Parathyroid adenoma (tissue), 2 donors: ENCODE results near the gene CHTF8.

Source experiments
- H2AFZ ChIP-seq: fragments of 300-600 bp; sonication (generic); one replicate; pipeline ENCODE4 v1.7.0; 2017; ENCODE audit warnings: antibody characterized with exemption, mild to moderate bottlenecking
- H3K27ac ChIP-seq: fragments of 300-600 bp; sonication (generic); one replicate; pipeline ENCODE4 v1.7.0; 2017
- H3K27me3 ChIP-seq: fragments of 300-600 bp; sonication (generic); one replicate; pipeline ENCODE4 v1.7.0; 2017; ENCODE audit warnings: low read length; ENCODE audit not compliant: control insufficient read depth, insufficient read depth
- H3K36me3 ChIP-seq: fragments of 300-600 bp; sonication (generic); one replicate; pipeline ENCODE4 v1.7.0; 2017; ENCODE audit warnings: low read length; ENCODE audit not compliant: control insufficient read depth, insufficient read depth
- H3K4me1 ChIP-seq: fragments of 300-600 bp; sonication (generic); one replicate; pipeline ENCODE4 v1.7.0; 2017; ENCODE audit warnings: control low read depth
- H3K4me2 ChIP-seq: fragments of 300-600 bp; sonication (generic); one replicate; pipeline ENCODE4 v1.7.0; 2017; ENCODE audit warnings: low read length
- H3K4me3 ChIP-seq: fragments of 300-600 bp; sonication (generic); one replicate; pipeline ENCODE4 v1.7.0; 2017; ENCODE audit warnings: low read depth, low read length
- H3K79me2 ChIP-seq: fragments of 300-600 bp; sonication (generic); one replicate; pipeline ENCODE4 v1.7.0; 2017; ENCODE audit warnings: control low read depth
- H3K9ac ChIP-seq: fragments of 300-600 bp; sonication (generic); one replicate; pipeline ENCODE4 v1.7.0; 2017; ENCODE audit warnings: mild to moderate bottlenecking
- H3K9me3 ChIP-seq: fragments of 300-600 bp; sonication (generic); one replicate; pipeline ENCODE4 v1.7.0; 2017; ENCODE audit warnings: low read length; ENCODE audit not compliant: control insufficient read depth
- CTCF ChIP-seq: fragments of 300-600 bp; sonication (generic); IDR thresholded peaks from one replicate; pipeline ENCODE4 v1.7.0; 2017; ENCODE audit warnings: antibody characterized with exemption, mild to moderate bottlenecking
- donor health status: primary hyperparathyroidism.

Gene CHTF8

DNA sequence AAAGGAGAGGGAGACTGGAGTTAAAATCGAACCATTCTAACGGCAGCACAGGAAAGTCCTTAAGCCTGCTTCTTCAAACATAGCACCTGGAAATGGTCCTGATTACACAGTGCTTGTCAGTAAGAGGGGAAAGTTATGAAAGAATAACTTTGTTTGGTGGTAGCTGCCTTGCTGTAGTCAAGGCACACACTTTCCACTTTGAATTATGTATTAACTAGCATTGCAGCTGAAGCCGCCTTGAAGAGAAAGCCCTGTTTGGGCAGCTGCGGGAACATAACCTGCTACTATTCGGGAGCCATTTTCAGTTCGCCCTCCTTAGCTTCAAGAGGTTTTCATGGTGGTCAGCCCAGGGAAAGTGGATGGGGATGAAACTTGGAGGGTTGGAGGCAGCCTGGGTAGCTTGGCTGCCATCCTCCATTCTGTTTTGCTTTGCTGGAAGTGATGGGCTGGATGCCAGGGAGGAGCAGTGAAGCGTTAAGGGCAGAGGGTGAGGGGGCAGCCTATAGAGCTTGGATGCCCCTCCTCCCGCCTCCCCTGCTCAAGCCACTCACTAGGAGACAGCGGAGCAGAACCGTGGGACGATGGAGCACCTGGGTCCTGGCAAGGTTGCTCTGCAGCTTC is 32.2 kb downstream of the CHTF8 start:
- no peaks in the 10 kb centered on the region for H3K27me3 ChIP-seq
- H3K4me2 ChIP-seq: peak overlapping the region; percentile 55
- peak overlapping the region; percentile 31 for H3K4me3 ChIP-seq
- TF ChIP-seq CTCF: no peak
- H3K4me1 ChIP-seq: peaks cover 3% of the 10 kb centered on the region
- H3K79me2 ChIP-seq: no peaks in the 10 kb centered on the region
- no peaks in the 10 kb centered on the region for H3K9me3 ChIP-seq
- H3K27ac ChIP-seq: no peak overlapping the region
- H3K36me3 ChIP-seq: no peaks in the 10 kb centered on the region
- H2AFZ ChIP-seq: peak overlapping the region; percentile 44
- H3K9ac ChIP-seq: no peak overlapping the region

- no peaks in the 10 kb centered on the region for H3K36me3 ChIP-seq
- peaks cover 4% of the 10 kb centered on the region for H3K4me1 ChIP-seq
- no peak overlapping the region for H3K27ac ChIP-seq
- H3K9ac ChIP-seq: no peak overlapping the region
- TF ChIP-seq CTCF: no peak
- no peaks in the 10 kb centered on the region for H3K9me3 ChIP-seq
- no peak overlapping the region for H2AFZ ChIP-seq
- no peak overlapping the region for H3K4me3 ChIP-seq
- H3K79me2 ChIP-seq: no peaks in the 10 kb centered on the region
- no peak overlapping the region for H3K4me2 ChIP-seq
- no peaks in the 10 kb centered on the region for H3K27me3 ChIP-seq
Observed at GRCh38 chr16:69095193-69095592, 37.2 kb downstream of the CHTF8 start.

- Histone ChIP-seq H2AFZ (no peak overlapping the region), H3K9ac (no peak overlapping the region), H3K79me2 (no peaks in the 10 kb centered on the region), H3K4me3 (no peak overlapping the region), H3K4me1 (peaks cover 7% of the 10 kb centered on the region), H3K36me3 (no peaks in the 10 kb centered on the region), H3K27ac (no peak overlapping the region), H3K9me3 (no peaks in the 10 kb centered on the region), H3K4me2 (no peak overlapping the region), H3K27me3 (no peaks in the 10 kb centered on the region)
- TF ChIP-seq CTCF: no peak
Observed at GRCh38 chr16:69094501-69094900, 37.9 kb downstream of the CHTF8 start.

GRCh38 chr16:69093974-69094373 is 38.4 kb downstream of the CHTF8 start:
- Histone ChIP-seq H3K4me3 (no peak overlapping the region), H3K9ac (no peak overlapping the region), H3K9me3 (no peaks in the 10 kb centered on the region), H3K4me2 (no peak overlapping the region), H2AFZ (no peak overlapping the region), H3K27me3 (no peaks in the 10 kb centered on the region), H3K27ac (no peak overlapping the region), H3K4me1 (peaks cover 10% of the 10 kb centered on the region), H3K36me3 (no peaks in the 10 kb centered on the region), H3K79me2 (no peaks in the 10 kb centered on the region)
- TF ChIP-seq CTCF: no peak
